H1 (cell line): Measurements from ENCODE around the gene RASAL2. TPM values are rescaled to one million over a fixed set of nuclear protein-coding genes. Genes with fewer than 3 reads are reported as not detected.

Experiments
- CTCF ChIA-PET: fragments of 300-600 bp; sonication (Branson Sonifier 250); formaldehyde crosslinking; loops from one replicate; lab custom pipeline; 2021; ENCODE audit not compliant: partially characterized antibody; lab: Charles Lee
- POLR2A ChIA-PET: fragments of 300-600 bp; sonication (Branson Sonifier 250); formaldehyde crosslinking; loops from one replicate; lab custom pipeline; 2021; ENCODE audit warnings: inconsistent platforms; ENCODE audit not compliant: partially characterized antibody; lab: Charles Lee
- DNase-seq, 2 experiments: peaks; one replicate each; pipeline versions ENCODE4 v3.0.0 to v3.0.0-alpha.2; 2010 to 2022; ENCODE audit warnings: low spot score in 2 of 2, low read depth in 1 of 2, mixed read lengths in 1 of 2
- FAIRE-seq: peaks from 2 replicates; lab custom pipeline; 2011; peaks lifted over from hg19 to GRCh38; lab: Jason Lieb, UNC
- H2AFZ ChIP-seq: 2 replicates; pipeline ENCODE4 v1.8.1; 2012; ENCODE audit warnings: low read length, inconsistent platforms
- H2AK5ac ChIP-seq: 2 replicates; pipeline ENCODE4 v1.6.1; 2013; ENCODE audit warnings: low read depth, low read length
- H2BK120ac ChIP-seq: replicated peaks from 2 replicates; pipeline ENCODE3; 2013; ENCODE audit warnings: low read depth, low read length, inconsistent platforms
- H2BK12ac ChIP-seq: 2 replicates; pipeline ENCODE4 v1.6.1; 2013; ENCODE audit warnings: low read depth, low read length
- H2BK15ac ChIP-seq: 2 replicates; pipeline ENCODE4 v1.6.1; 2013; ENCODE audit warnings: low read length
- H2BK20ac ChIP-seq: 2 replicates; pipeline ENCODE4 v1.6.1; 2013; ENCODE audit warnings: low read length
- H2BK5ac ChIP-seq: 2 replicates; pipeline ENCODE4 v1.6.1; 2013; ENCODE audit warnings: low read depth, low read length
- H3K14ac ChIP-seq: 2 replicates; pipeline ENCODE4 v1.6.1; 2013; ENCODE audit warnings: inconsistent platforms; ENCODE audit not compliant: insufficient read length
- H3K18ac ChIP-seq: 2 replicates; pipeline ENCODE4 v1.6.1; 2013; ENCODE audit warnings: low read length; ENCODE audit errors: extremely low read depth
- H3K23ac ChIP-seq: 2 replicates; pipeline ENCODE4 v1.6.1; 2013; ENCODE audit warnings: inconsistent platforms; ENCODE audit not compliant: insufficient read length
- H3K23me2 ChIP-seq: 2 replicates; pipeline ENCODE4 v1.6.1; 2013; ENCODE audit warnings: low read depth, low read length
- H3K27ac ChIP-seq: 2 replicates; pipeline ENCODE4 v1.6.1; 2011; ENCODE audit warnings: low read depth, low read length, inconsistent platforms
- H3K27me3 ChIP-seq, 4 experiments: replicated peaks in 1 of 4; 1 replicate in 1 of 4; 2 replicates in 3 of 4; pipeline versions ENCODE4 v1.6.1 to v1.8.1; 2011 to 2013; ENCODE audit warnings: low read length in 3 of 4, mild to moderate bottlenecking in 3 of 4, inconsistent platforms in 2 of 4, mixed read lengths in 2 of 4, moderate library complexity in 1 of 4; ENCODE audit not compliant: control insufficient read depth in 3 of 4, insufficient read depth in 3 of 4; ENCODE audit errors: extremely low read depth in 1 of 4
- H3K36me3 ChIP-seq, 4 experiments: 2 replicates each; pipeline versions ENCODE4 v1.6.1 to v1.8.1; 2011 to 2013; ENCODE audit warnings: mild to moderate bottlenecking in 4 of 4, low read length in 3 of 4, moderate library complexity in 2 of 4, control low read depth in 1 of 4, inconsistent platforms in 1 of 4; ENCODE audit not compliant: insufficient read depth in 4 of 4, control insufficient read depth in 2 of 4
- H3K4ac ChIP-seq: replicated peaks from 2 replicates; pipeline ENCODE3; 2013; ENCODE audit warnings: low read length, low read depth, mixed read lengths, inconsistent platforms; ENCODE audit not compliant: insufficient read length
- H3K4me1 ChIP-seq, 4 experiments: replicated peaks in 1 of 4; 1 replicate in 1 of 4; 2 replicates in 3 of 4; pipeline versions ENCODE4 v1.6.1 to v1.8.1; 2011 to 2013; ENCODE audit warnings: low read length in 3 of 4, inconsistent platforms in 2 of 4, mixed read lengths in 1 of 4; ENCODE audit not compliant: insufficient read depth in 4 of 4, control insufficient read depth in 3 of 4
- H3K4me2 ChIP-seq, 2 experiments: 2 replicates each; pipeline versions ENCODE4 v1.6.1 to v1.8.1; 2011 to 2013; ENCODE audit warnings: low read depth in 2 of 2, low read length in 2 of 2, control low read depth in 1 of 2, inconsistent platforms in 1 of 2, mild to moderate bottlenecking in 1 of 2; ENCODE audit not compliant: insufficient read depth in 1 of 2
- H3K4me3 ChIP-seq, 4 experiments: fragments of 200-600, 300-600 bp in 1 of 4; sonication (generic), shearing (Covaris generic), sonication (Bioruptor Twin) in 1 of 4; 2 replicates each; pipeline versions ENCODE4 v1.5.1 to v1.8.1; 2011 to 2016; ENCODE audit warnings: low read length in 4 of 4, low read depth in 3 of 4, control low read depth in 2 of 4, inconsistent platforms in 2 of 4, mild to moderate bottlenecking in 2 of 4, mixed read lengths in 1 of 4, moderate library complexity in 1 of 4; ENCODE audit not compliant: insufficient read depth in 2 of 4; ENCODE audit errors: extremely low read depth in 1 of 4
- H3K56ac ChIP-seq: replicated peaks from 2 replicates; pipeline ENCODE3; 2013; ENCODE audit warnings: low read depth, mild to moderate bottlenecking, mixed read lengths, low read length, inconsistent platforms; ENCODE audit not compliant: insufficient read length
- H3K79me1 ChIP-seq: 2 replicates; pipeline ENCODE4 v1.6.1; 2013; ENCODE audit warnings: low read depth, low read length, control low read depth
- H3K79me2 ChIP-seq, 2 experiments: 2 replicates each; pipeline versions ENCODE4 v1.6.1 to v1.8.1; 2012 to 2013; ENCODE audit warnings: low read length in 2 of 2, mild to moderate bottlenecking in 2 of 2, inconsistent platforms in 1 of 2; ENCODE audit not compliant: insufficient read depth in 2 of 2, control insufficient read depth in 1 of 2
- H3K9ac ChIP-seq, 4 experiments: replicated peaks in 1 of 4; 1 replicate in 1 of 4; 2 replicates in 3 of 4; pipeline versions ENCODE4 v1.6.1 to v1.8.1; 2011 to 2013; ENCODE audit warnings: low read depth in 3 of 4, low read length in 3 of 4, control low read depth in 2 of 4, mild to moderate bottlenecking in 2 of 4, moderate library complexity in 2 of 4, inconsistent platforms in 1 of 4; ENCODE audit errors: extremely low read depth in 1 of 4
- H3K9me3 ChIP-seq, 2 experiments: 2 replicates each; pipeline versions ENCODE4 v1.6.1 to v1.8.1; 2012 to 2013; ENCODE audit warnings: mild to moderate bottlenecking in 2 of 2, moderate library complexity in 2 of 2, control low read depth in 1 of 2, inconsistent platforms in 1 of 2, low read depth in 1 of 2, low read length in 1 of 2, mixed read lengths in 1 of 2; ENCODE audit not compliant: insufficient read depth in 2 of 2
- H4K20me1 ChIP-seq, 2 experiments: replicated peaks in 1 of 2; 2 replicates each; pipeline versions ENCODE3 to v1.8.1; 2011 to 2013; ENCODE audit warnings: inconsistent platforms in 2 of 2, low read length in 2 of 2, mild to moderate bottlenecking in 1 of 2; ENCODE audit not compliant: insufficient read depth in 2 of 2, control insufficient read depth in 1 of 2
- H4K5ac ChIP-seq: 2 replicates; pipeline ENCODE4 v1.6.1; 2013; ENCODE audit warnings: low read length, low read depth, mixed read lengths, inconsistent platforms; ENCODE audit not compliant: insufficient read length
- H4K8ac ChIP-seq: 2 replicates; pipeline ENCODE4 v1.8.0; 2013; ENCODE audit warnings: mild to moderate bottlenecking, moderate library complexity, low read length, inconsistent platforms; ENCODE audit not compliant: insufficient read depth; ENCODE audit errors: extremely low read depth
- H4K91ac ChIP-seq: replicated peaks from 2 replicates; pipeline ENCODE3; 2013; ENCODE audit warnings: low read length, mixed read lengths, inconsistent platforms; ENCODE audit not compliant: insufficient read length
- BCL11A ChIP-seq, 2 experiments: IDR thresholded peaks; one replicate each; pipeline ENCODE4 v1.6.1; 2011; ENCODE audit warnings: low read depth in 2 of 2, low read length in 2 of 2, mild to moderate bottlenecking in 2 of 2
- EP300 ChIP-seq, 2 experiments: IDR thresholded peaks; 1 replicate in 1 of 2; 2 replicates in 1 of 2; pipeline ENCODE4 v1.6.1; 2011 to 2012; ENCODE audit warnings: low read depth in 2 of 2, low read length in 2 of 2, mild to moderate bottlenecking in 2 of 2, borderline replicate concordance in 1 of 2, inconsistent platforms in 1 of 2, moderate library complexity in 1 of 2
- SP1 ChIP-seq: IDR thresholded peaks from 2 replicates; pipeline ENCODE4 v1.6.1; 2011; ENCODE audit warnings: low read depth, low read length
- TCF12 ChIP-seq: IDR thresholded peaks from 2 replicates; pipeline ENCODE4 v1.6.1; 2011; ENCODE audit warnings: low read depth, mild to moderate bottlenecking, low read length
- WGBS, 2 experiments: shearing (Covaris generic) in 1 of 2; methylation state at CpG; one replicate each; pipeline versions ENCODE4 v1.1.6 to v1.1.7; 2013 to 2015; ENCODE audit warnings: low lambda C conversion rate in 2 of 2, mixed read lengths in 2 of 2, inconsistent platforms in 1 of 2, low coverage in 1 of 2, missing lambda C conversion rate in 1 of 2; ENCODE audit not compliant: insufficient replicate concordance in 2 of 2, insufficient coverage in 1 of 2, insufficient read length in 1 of 2; ENCODE audit errors: extremely low coverage in 1 of 2, missing lambda C conversion rate in 1 of 2; 5-methylcytosine and 5-hydroxymethylcytosine counted together
- polyA plus RNA-seq, 7 experiments: library from polyadenylated mRNA; depleted of rRNA in 3 of 7; stranded (reverse) in 5 of 7; unstranded in 2 of 7; fragments of >200 nt in 5 of 7; fragments of 200-250 nt in 2 of 7; gene quantifications; 1 replicate in 5 of 7; 2 replicates in 1 of 7; 4 replicates in 1 of 7; pipeline versions ENCODE4 v1.2.1 to v1.2.3, GENCODE V29; 2011 to 2013; ENCODE audit warnings: missing spikeins in 2 of 7, mixed read lengths in 2 of 7
- total RNA-seq: library from RNA; stranded (reverse); fragmentation: NEBNext Ultra II Directional; extraction: Animal tissue kit (Norgen Biotek cat#: 25700); gene quantifications from 2 replicates; pipeline ENCODE4 v1.2.1, GENCODE V29; 2021

RASAL2 gene
- total and polyA plus RNA-seq, 2 of the 8 experiments (the other 6 are each of a cell fraction or from before 2014, with no cell fraction given), result 15.9 to 32.5 TPM

GRCh38 chr1:178345238-178345637 lies 251.3 kb downstream of the RASAL2 start:
- no peak overlapping the region for H4K91ac ChIP-seq
- TF ChIP-seq BCL11A (IDR thresholded peaks at IDR 0.05; ENCODE audit: low read depth in 2 of 2, low read length in 2 of 2) (no peak), SP1 (no peak), TCF12 (no peak), EP300 (IDR thresholded peaks at IDR 0.05; ENCODE audit: borderline replicate concordance in 1 of 2, low read depth in 2 of 2, low read length in 2 of 2) (no peak)
- TF ChIP-seq, all 59 proteins: peak for 0
- H3K23me2 ChIP-seq, result no peaks in the 10 kb centered on the region
- 78% methylated on average over 4 of the region's 4 CpGs; no CpG with 5 or more reads in 1 of the 2 experiments for WGBS, 2 experiments
- H3K79me2 ChIP-seq, result peaks cover 0 to 58% of the 10 kb centered on the region in 2 experiments; a peak in 2 of 4 replicates
- peaks cover 0 to 17% (median 11%) of the 10 kb centered on the region in 4 experiments; a peak in 4 of 7 replicates for H3K4me1 ChIP-seq
- no peaks in the 10 kb centered on the region for H4K20me1 ChIP-seq
- no peak overlapping the region for H4K5ac ChIP-seq
- no peaks in the 10 kb centered on the region; the same call in 1 of the 2 replicates for H3K79me1 ChIP-seq
- no peak overlapping the region for H2AK5ac ChIP-seq
- no peak overlapping the region for H2BK15ac ChIP-seq
- CTCF ChIA-PET, result interaction anchor here (0.9 to 6.5 kb wide), 14 partner anchors 10 to 294 kb away, joined by 3 to 50 read pairs (median 8); no protein-coding TSS in a partner anchor
- H3K27me3 ChIP-seq, result no peaks in the 10 kb centered on the region
- no peaks in the 10 kb centered on the region for H3K36me3 ChIP-seq
- H2BK5ac ChIP-seq, result no peak overlapping the region
- no peak overlapping the region for H2BK120ac ChIP-seq
- no peak overlapping the region for H3K14ac ChIP-seq
- no peak overlapping the region for H3K23ac ChIP-seq
- no peak overlapping the region for H2BK12ac ChIP-seq
- H2BK20ac ChIP-seq, result no peak overlapping the region
- H3K56ac ChIP-seq, result no peak overlapping the region
- no peak overlapping the region for H2AFZ ChIP-seq
- no peak overlapping the region for H3K18ac ChIP-seq
- FAIRE-seq (no peak), DNase-seq (no peak)
- no peak overlapping the region for H3K9ac ChIP-seq
- no peak overlapping the region for H4K8ac ChIP-seq
- H3K4ac ChIP-seq, result no peak overlapping the region
- POLR2A ChIA-PET, result interaction anchor here (0.6 to 1.8 kb wide), 3 partner anchors 15 to 34 kb away, joined by 3 to 7 read pairs (median 3); no protein-coding TSS in a partner anchor
- H3K9me3 ChIP-seq, result no peaks in the 10 kb centered on the region
- no peak overlapping the region for H3K27ac ChIP-seq
- H3K4me2 ChIP-seq, result peak overlapping the region; percentile 37 to 46; a peak in 1 of 4 replicates
- H3K4me3 ChIP-seq, result no peak overlapping the region
